ENCODE measurements around the gene UBA52.

GRCh38 chr19:18543814-18544475 is 27.7 kb upstream of the UBA52 start:
- TF ChIP-seq EP300 (IDR thresholded peaks at IDR 0.05; ENCODE audit: borderline replicate concordance in 1 of 2, low read depth in 1 of 2, low read length in 1 of 2): no peak
- TF ChIP-seq CTCF (IDR thresholded peaks at IDR 0.05): no peak
- TF ChIP-seq YY1 (IDR thresholded peaks at IDR 0.05; ENCODE audit: low read depth): no peak
- no peak for TF ChIP-seq SMC3 (IDR thresholded peaks at IDR 0.05; ENCODE audit: low read depth, low read length)
- TF ChIP-seq ELF1 (IDR thresholded peaks at IDR 0.05): no peak
- TF ChIP-seq FOSL2 (IDR thresholded peaks at IDR 0.05; ENCODE audit: borderline replicate concordance, low read depth): no peak
- no peak for TF ChIP-seq MAX (IDR thresholded peaks at IDR 0.05; ENCODE audit: low read depth)
- no peak for TF ChIP-seq FOXJ3 (CRISPR knock-in tag; IDR thresholded peaks at IDR 0.05)
- no peak for TF ChIP-seq JUND (IDR thresholded peaks at IDR 0.05)
